Nephron (organoid): ENCODE data around the gene ZBTB18.

Experiments
- H3K27ac Mint-ChIP-seq, 3 experiments: 2 replicates each; pipeline ENCODE4 v1.8.0; 2020; ENCODE audit warnings: mixed read lengths in 3 of 3, mild to moderate bottlenecking in 2 of 3, moderate library complexity in 1 of 3
- H3K27me3 Mint-ChIP-seq: 2 replicates; pipeline ENCODE4 v1.8.0; 2021; ENCODE audit warnings: low read depth, mild to moderate bottlenecking, moderate library complexity, mixed read lengths
- H3K36me3 Mint-ChIP-seq: 2 replicates; pipeline ENCODE4 v1.8.0; 2020; ENCODE audit warnings: low read depth, mixed read lengths
- H3K4me1 Mint-ChIP-seq: 2 replicates; pipeline ENCODE4 v1.8.0; 2020; ENCODE audit warnings: mixed read lengths
- H3K4me3 Mint-ChIP-seq, 3 experiments: 2 replicates each; pipeline ENCODE4 v1.8.0; 2020; ENCODE audit warnings: mild to moderate bottlenecking in 3 of 3, mixed read lengths in 3 of 3, moderate library complexity in 2 of 3
- H3K9me3 Mint-ChIP-seq: 2 replicates; pipeline ENCODE4 v1.8.0; 2020; ENCODE audit warnings: mixed read lengths
- TF ChIP-seq, protein P1 (sequence below), 3 experiments: fragments of 200-600 bp; sonication (generic); IDR thresholded peaks; one replicate each; pipeline ENCODE4 v1.5.0; 2021; ENCODE audit warnings: antibody characterized with exemption in 3 of 3; ENCODE audit not compliant: unreplicated experiment in 3 of 3

ZBTB18 gene

GRCh38 chr1:244095529-244095911 lies 44.4 kb downstream of the ZBTB18 start:
- TF ChIP-seq, protein P1, sequence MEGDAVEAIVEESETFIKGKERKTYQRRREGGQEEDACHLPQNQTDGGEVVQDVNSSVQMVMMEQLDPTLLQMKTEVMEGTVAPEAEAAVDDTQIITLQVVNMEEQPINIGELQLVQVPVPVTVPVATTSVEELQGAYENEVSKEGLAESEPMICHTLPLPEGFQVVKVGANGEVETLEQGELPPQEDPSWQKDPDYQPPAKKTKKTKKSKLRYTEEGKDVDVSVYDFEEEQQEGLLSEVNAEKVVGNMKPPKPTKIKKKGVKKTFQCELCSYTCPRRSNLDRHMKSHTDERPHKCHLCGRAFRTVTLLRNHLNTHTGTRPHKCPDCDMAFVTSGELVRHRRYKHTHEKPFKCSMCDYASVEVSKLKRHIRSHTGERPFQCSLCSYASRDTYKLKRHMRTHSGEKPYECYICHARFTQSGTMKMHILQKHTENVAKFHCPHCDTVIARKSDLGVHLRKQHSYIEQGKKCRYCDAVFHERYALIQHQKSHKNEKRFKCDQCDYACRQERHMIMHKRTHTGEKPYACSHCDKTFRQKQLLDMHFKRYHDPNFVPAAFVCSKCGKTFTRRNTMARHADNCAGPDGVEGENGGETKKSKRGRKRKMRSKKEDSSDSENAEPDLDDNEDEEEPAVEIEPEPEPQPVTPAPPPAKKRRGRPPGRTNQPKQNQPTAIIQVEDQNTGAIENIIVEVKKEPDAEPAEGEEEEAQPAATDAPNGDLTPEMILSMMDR (IDR thresholded peaks at IDR 0.05; ENCODE audit: unreplicated experiment in 3 of 3): no peak
- Mint-ChIP-seq H3K27me3 (peaks cover 29% of the 10 kb centered on the region), H3K27ac (no peak overlapping the region), H3K9me3 (no peaks in the 10 kb centered on the region), H3K36me3 (no peaks in the 10 kb centered on the region), H3K4me1 (peaks cover 11% of the 10 kb centered on the region), H3K4me3 (no peak overlapping the region)

- peaks cover 17% of the 10 kb centered on the region for H3K4me1 Mint-ChIP-seq
- TF ChIP-seq, protein P1 (IDR thresholded peaks at IDR 0.05; ENCODE audit: unreplicated experiment in 3 of 3): no peak
- no peaks in the 10 kb centered on the region for H3K9me3 Mint-ChIP-seq
- no peaks in the 10 kb centered on the region for H3K36me3 Mint-ChIP-seq
- peaks cover 33% of the 10 kb centered on the region for H3K27me3 Mint-ChIP-seq
- H3K27ac Mint-ChIP-seq: peak overlapping the region in 1 of 3 experiments; percentile 89
- no peak overlapping the region for H3K4me3 Mint-ChIP-seq
Measured at GRCh38 chr1:244096066-244096610, 45.1 kb downstream of the ZBTB18 start.

GRCh38 chr1:244096691-244097090 lies 45.6 kb downstream of the ZBTB18 start:
- Mint-ChIP-seq H3K4me1 (peaks cover 23% of the 10 kb centered on the region), H3K27ac (peak overlapping the region in 1 of 3 experiments; percentile 89), H3K4me3 (no peak overlapping the region), H3K27me3 (peaks cover 33% of the 10 kb centered on the region), H3K36me3 (no peaks in the 10 kb centered on the region), H3K9me3 (no peaks in the 10 kb centered on the region)
- TF ChIP-seq, protein P1 (IDR thresholded peaks at IDR 0.05; ENCODE audit: unreplicated experiment in 3 of 3): no peak

DNA sequence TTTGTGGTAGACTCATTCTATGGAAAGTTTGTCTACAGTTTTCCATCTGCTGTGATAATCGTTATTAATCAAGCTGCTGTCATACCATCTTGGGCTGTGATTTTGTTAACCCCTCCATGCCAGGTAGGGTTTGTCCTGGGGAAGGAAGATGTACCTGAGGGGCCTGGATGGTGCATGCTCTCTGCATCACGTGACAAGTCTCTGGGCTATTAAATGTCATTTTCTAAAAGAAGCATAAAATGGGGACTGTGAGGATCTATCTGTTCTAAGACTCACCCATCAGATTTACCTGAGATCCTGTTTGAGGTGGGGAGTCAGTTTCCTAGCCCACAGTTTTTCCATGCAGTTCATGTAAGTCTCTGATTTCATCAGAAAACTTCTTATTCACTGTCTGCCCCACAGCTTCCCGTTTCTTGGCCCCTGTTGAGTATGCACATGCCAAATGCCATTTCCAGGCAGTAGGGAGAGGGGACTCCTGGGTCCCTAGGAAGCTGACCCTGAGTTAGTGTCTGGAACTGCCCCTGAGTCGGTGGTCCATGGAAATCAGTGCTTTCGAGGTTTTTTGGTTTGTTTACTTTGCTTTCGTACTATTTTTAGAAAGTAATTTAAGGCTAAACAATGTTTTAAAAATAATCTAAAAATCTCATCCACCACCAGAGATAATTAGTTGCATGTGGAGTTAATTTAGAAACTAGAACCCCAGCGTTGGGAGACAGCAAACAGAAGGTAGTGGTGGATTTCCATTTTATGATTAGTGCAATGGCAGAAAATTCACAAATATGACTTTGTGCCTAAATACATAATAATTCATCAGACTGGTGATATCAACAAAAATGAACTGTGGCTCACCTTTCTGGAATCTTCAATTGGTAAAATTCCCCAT lies 46.7 kb downstream of the ZBTB18 start:
- Mint-ChIP-seq H3K4me3 (no peak overlapping the region), H3K9me3 (no peaks in the 10 kb centered on the region), H3K36me3 (no peaks in the 10 kb centered on the region), H3K4me1 (peaks cover 23% of the 10 kb centered on the region), H3K27ac (peak overlapping the region in 2 of 3 experiments; percentile 34 to 89), H3K27me3 (peaks cover 33% of the 10 kb centered on the region)
- TF ChIP-seq, protein P1 (IDR thresholded peaks at IDR 0.05; ENCODE audit: unreplicated experiment in 3 of 3): no peak

GRCh38 chr1:244099258-244099930 lies 48.3 kb downstream of the ZBTB18 start:
- H3K27ac Mint-ChIP-seq: no peak overlapping the region
- no peaks in the 10 kb centered on the region for H3K9me3 Mint-ChIP-seq
- H3K36me3 Mint-ChIP-seq: no peaks in the 10 kb centered on the region
- TF ChIP-seq, protein P1 (IDR thresholded peaks at IDR 0.05; ENCODE audit: unreplicated experiment in 3 of 3): no peak
- peaks cover 19% of the 10 kb centered on the region for H3K4me1 Mint-ChIP-seq
- H3K27me3 Mint-ChIP-seq: peaks cover 38% of the 10 kb centered on the region
- no peak overlapping the region for H3K4me3 Mint-ChIP-seq
